Measurements from ENCODE around the gene SPTBN4. TPM values are rescaled to one million over a fixed set of nuclear protein-coding genes. Genes with fewer than 3 reads are reported as not detected.

SPTBN4 gene
- total and polyA plus RNA-seq, 10 of the 15 experiments (the other 5 are each of a cell fraction or from before 2014, with no cell fraction given), result 0.04 to 1.1 (median 0.34) TPM; not detected in 1

DNA sequence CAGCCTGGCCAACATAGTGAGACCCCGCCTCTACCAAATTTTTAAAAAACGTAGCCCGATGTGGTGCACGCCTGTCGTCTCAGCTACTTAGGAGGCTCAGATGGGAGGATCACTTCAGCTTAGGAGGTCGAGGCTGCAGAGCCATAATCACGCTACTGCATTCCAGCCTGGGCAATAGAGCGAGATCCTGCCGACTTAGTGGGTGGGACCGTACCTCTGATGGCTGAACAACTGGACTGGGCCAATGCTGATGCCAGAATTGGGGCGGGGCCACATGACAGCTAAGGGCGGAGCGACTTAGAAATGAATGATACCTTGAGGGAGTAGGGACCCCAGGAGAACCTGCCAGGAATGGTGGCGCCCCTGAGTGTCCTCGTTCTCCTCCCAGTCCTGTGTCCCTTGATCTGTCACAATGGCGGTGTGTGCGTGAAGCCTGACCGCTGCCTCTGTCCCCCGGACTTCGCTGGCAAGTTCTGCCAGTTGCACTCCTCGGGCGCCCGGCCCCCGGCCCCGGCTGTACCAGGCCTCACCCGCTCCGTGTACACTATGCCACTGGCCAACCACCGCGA is 137.9 kb downstream of the SPTBN4 start (continued):
- TF ChIP-seq TCF3 (IDR thresholded peaks at IDR 0.05; ENCODE audit: borderline replicate concordance, insufficient read depth, low read depth, low read length) (no peak), CBX5 (IDR thresholded peaks at IDR 0.05; ENCODE audit: low read depth) (no peak)

- in situ Hi-C loops (cut with MboI), result loop anchor here (10.0 kb wide), 1 partner anchor 301 kb away; no protein-coding TSS in a partner anchor
- Histone ChIP-seq H3K9me3 (replicated peaks; ENCODE audit: control insufficient read depth, insufficient read depth, low read length) (no peaks in the 10 kb centered on the region), H3K36me3 (ENCODE audit: control insufficient read depth in 2 of 2, insufficient read depth in 2 of 2, low read length in 1 of 2) (no peaks in the 10 kb centered on the region), H3K79me2 (ENCODE audit: control insufficient read depth, insufficient read depth, low read length) (no peaks in the 10 kb centered on the region), H2AFZ (ENCODE audit: control insufficient read depth, low read depth, low read length) (peak overlapping the region; percentile 84), H4K20me1 (ENCODE audit: control insufficient read depth, insufficient read depth) (no peaks in the 10 kb centered on the region), H3K9ac (ENCODE audit: control insufficient read depth, insufficient read depth, low read length) (no peak overlapping the region), H3K4me1 (ENCODE audit: control insufficient read depth, insufficient read depth, low read length) (peaks cover 27% of the 10 kb centered on the region), H3K27ac (ENCODE audit: control insufficient read depth, insufficient read depth) (no peak overlapping the region), H3K4me3 (peak overlapping the region; percentile 71), H3K27me3 (replicated peaks in 1 of 2; ENCODE audit: control insufficient read depth in 2 of 2, insufficient read depth in 2 of 2, low read length in 1 of 2) (peaks cover 2 to 5% of the 10 kb centered on the region in 2 experiments), H3K4me2 (ENCODE audit: control insufficient read depth, insufficient read depth) (peak overlapping the region; percentile 94)
- CTCF ChIA-PET, result interaction anchor here (0.6 to 6.0 kb wide), 10 partner anchors 8 to 181 kb away, joined by 3 to 106 read pairs (median 3); no protein-coding TSS in a partner anchor
- DNase-seq (ENCODE audit: low read depth, low spot score) (peak; percentile 48), FAIRE-seq (no peak), ATAC-seq (peak; percentile 63)
- intact Hi-C loops (cut with micrococcal nuclease; ENCODE audit: unreplicated experiment), result no loop called here
- SMC1A ChIA-PET (ENCODE audit: uncharacterized antibody, unreplicated experiment), result interaction anchor here (1.3 to 5.3 kb wide), 4 partner anchors 13 to 141 kb away, joined by 3 to 35 read pairs (median 4); no protein-coding TSS in a partner anchor
- POLR2A ChIA-PET, result interaction anchor here (0.5 to 3.8 kb wide), 8 partner anchors 9 to 257 kb away, joined by 3 to 24 read pairs (median 4); partner anchors contain the start of genes ACTMAP, C19orf47 and PLD3
- 2% methylated on average over 69 of the region's 71 CpGs for WGBS (ENCODE audit: insufficient coverage, insufficient replicate concordance, low lambda C conversion rate, missing lambda C conversion rate)
- BruUV-seq (replicated peaks), result no TSS peak
- RAD21 ChIA-PET (ENCODE audit: unreplicated experiment), result interaction anchor here (0.5 to 4.2 kb wide), 6 partner anchors 14 to 64 kb away, joined by 3 to 49 read pairs (median 3); no protein-coding TSS in a partner anchor
- no peak for TF ChIP-seq CHD4 (IDR thresholded peaks at IDR 0.05)
- TF ChIP-seq MYC (IDR thresholded peaks at IDR 0.05; ENCODE audit: insufficient read depth, insufficient read length, insufficient replicate concordance, low read length, severe bottlenecking), result no peak
- TF ChIP-seq HDGF (IDR thresholded peaks at IDR 0.05), result no peak
- no peak for TF ChIP-seq HCFC1 (IDR thresholded peaks at IDR 0.05; ENCODE audit: low read length)
- no peak for TF ChIP-seq PKNOX1 (IDR thresholded peaks at IDR 0.05)
- TF ChIP-seq BHLHE40 (IDR thresholded peaks at IDR 0.05; ENCODE audit: borderline replicate concordance in 1 of 2, low read depth in 2 of 2, low read length in 1 of 2), result peak in 1 of 2 experiments; percentile 59; a peak in 2 of 4 replicates
- TF ChIP-seq LARP7 (IDR thresholded peaks at IDR 0.05), result peak; percentile 87; the same call in 1 of the 2 replicates
- TF ChIP-seq ZBTB11 (CRISPR knock-in tag; IDR thresholded peaks at IDR 0.05), result no peak
- peak; percentile 18; the same call in 1 of the 2 replicates for TF ChIP-seq BACH1 (IDR thresholded peaks at IDR 0.05; ENCODE audit: borderline replicate concordance)
- TF ChIP-seq SMC3 (IDR thresholded peaks at IDR 0.05; ENCODE audit: borderline replicate concordance, low read length), result no peak; the same call in 1 of the 2 replicates
- TF ChIP-seq ASH2L (IDR thresholded peaks at IDR 0.05; ENCODE audit: borderline replicate concordance, low read depth), result no peak
- 0 out of 2 replicates have a peak, but pooled peaks have one; percentile 22 for TF ChIP-seq TCF12 (IDR thresholded peaks at IDR 0.05; ENCODE audit: low read depth, low read length)
Measured at GRCh38 chr19:40605216-40605971, 138.6 kb downstream of the SPTBN4 start.
